ENCODE results near the gene MARCOL.

The MARCOL gene, protein sequence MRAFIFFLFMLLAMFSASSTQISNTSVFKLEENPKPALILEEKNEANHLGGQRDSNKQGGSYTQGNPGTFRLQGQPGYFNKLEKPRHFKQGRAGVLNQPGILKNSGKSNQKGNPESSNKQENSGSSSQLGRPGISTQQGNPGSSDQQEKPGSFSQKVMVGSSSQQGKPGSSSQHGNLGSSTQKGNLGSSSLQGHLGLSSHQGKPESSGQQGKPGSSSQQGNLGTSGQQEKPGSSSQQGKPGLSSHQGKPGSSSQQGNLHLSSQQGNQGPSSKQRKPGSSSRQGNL

DNA sequence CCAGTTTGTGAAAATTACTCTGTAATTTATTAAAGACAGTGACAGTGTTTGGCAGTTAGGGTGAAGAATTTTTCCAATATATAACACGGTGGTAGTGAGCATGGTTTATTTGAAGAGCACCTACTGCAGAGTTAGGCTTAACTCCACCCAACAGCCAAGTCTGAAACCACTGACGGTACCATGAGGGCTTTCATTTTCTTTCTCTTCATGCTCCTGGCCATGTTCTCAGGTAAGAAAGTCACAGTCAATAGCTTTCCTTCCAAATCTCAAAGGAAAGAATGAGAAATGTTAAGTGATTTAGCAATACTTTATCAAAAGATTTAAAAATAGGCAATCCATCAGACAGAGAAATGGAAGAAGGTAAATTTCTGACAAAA lies at the start of gene MARCOL:
MARCOL (plus strand) TSS at position 108 of the 377 bp plus-strand sequence; CDS start at position 181, 73 bp downstream.
- DNase-seq (ENCODE audit: low spot score), result no peak

DNA sequence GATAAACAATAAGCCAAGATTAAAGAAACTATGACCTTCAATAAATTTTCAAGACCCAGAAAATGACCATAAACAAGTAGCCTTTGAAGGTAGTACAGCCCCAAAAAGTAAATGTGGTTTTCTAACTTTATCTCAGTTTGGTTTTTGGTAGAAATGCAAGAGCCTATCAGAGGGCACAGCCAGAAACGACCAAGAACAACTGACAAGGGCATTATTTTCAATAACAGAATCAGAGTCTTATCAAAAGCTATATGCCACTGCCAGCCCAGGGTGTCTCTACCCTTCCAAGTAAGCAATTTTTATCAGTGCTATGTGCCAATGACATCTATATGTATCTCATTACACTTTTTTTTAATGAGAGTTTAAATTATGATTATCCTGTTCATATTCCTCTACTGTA lies 47.3 kb upstream of the MARCOL start:
- DNase-seq (ENCODE audit: low spot score), result no peak

GRCh38 chr5:148193202-148193601 lies 45.1 kb upstream of the MARCOL start:
- DNase-seq (ENCODE audit: low spot score), result no peak

- no peak for DNase-seq (ENCODE audit: low spot score)
These were observed 37.2 kb upstream of the MARCOL start for GRCh38 chr5:148201151-148201550.

GRCh38 chr5:148202531-148203203 lies 35.7 kb upstream of the MARCOL start, which contains the start of gene SPINK6:
Gene SPINK6 (plus strand): TSS chr5:148203042. CDS start chr5:148203097, 55 bp downstream.
- DNase-seq (ENCODE audit: low spot score), result no peak

- no peak for DNase-seq (ENCODE audit: low spot score)
These were observed 33.1 kb upstream of the MARCOL start for GRCh38 chr5:148205044-148205806.

DNA sequence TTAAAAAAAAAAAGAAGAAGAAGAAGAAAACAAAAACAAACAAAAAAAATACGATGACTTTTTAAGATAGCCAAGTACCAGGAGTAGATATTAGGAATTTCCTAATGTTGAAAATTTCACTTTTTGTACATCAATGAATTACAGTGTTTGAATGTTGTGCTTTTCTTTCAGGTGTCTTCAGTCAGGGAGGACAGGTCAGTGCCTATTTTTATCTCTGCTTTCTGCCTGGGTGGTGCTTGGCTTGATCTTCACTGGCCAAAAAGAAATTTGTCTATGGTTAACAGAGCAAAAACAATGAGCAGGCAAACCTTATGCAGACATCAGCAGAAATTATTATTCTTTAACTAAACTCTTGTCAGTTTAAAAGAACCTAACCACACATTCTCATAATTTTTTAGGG lies 32.5 kb upstream of the MARCOL start:
- no peak for DNase-seq (ENCODE audit: low spot score)

- DNase-seq (ENCODE audit: low spot score), result no peak
These were observed 31.7 kb upstream of the MARCOL start for GRCh38 chr5:148206620-148207019.

DNA sequence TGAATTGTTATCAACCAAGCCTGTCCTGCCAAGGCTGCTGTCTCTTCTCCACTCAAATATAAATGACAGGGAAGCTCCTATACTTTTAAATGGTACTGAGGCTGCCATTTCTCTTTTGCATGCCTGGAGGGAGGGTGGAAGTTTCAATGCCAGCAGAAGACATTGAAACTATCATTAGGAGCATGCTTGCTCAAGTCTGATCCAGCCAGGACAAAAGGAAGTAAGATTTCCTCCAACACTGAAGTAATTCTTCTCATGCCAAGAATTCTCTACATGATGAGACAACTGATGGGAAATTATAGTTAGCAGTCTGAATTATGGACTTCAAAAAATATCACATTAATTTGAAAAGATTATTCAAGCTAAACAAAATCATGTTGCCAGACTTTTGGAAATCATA lies 30.1 kb upstream of the MARCOL start:
- no peak for DNase-seq (ENCODE audit: low spot score)

- no peak for DNase-seq (ENCODE audit: low spot score)
These were observed 29.1 kb upstream of the MARCOL start for GRCh38 chr5:148209151-148209770.

- no peak for DNase-seq (ENCODE audit: low spot score)
These were observed 23.6 kb upstream of the MARCOL start for GRCh38 chr5:148214665-148215185.

DNA sequence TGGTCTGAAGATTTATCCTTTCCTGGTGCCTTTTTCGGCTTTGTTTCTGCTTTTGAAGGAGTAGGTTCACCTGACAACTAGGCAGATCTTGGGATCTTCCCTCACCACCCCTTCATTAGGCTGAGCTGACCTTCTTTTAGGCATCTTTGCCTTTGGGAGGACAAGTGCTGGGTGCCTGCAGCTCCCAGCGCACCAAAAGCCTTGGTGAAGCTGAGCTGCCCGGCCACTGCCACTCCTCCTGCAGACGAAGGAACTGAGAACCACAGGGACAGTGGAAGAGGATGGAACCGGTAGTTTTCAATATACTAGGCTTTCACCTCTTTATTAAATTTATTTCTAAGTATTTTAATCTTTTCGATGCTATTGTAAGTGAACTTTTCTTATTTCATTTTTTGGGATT lies 16.8 kb upstream of the MARCOL start:
- no peak for DNase-seq (ENCODE audit: low spot score)

- DNase-seq (ENCODE audit: low spot score), result no peak
These were observed 14.1 kb upstream of the MARCOL start for GRCh38 chr5:148224117-148224742.

DNA sequence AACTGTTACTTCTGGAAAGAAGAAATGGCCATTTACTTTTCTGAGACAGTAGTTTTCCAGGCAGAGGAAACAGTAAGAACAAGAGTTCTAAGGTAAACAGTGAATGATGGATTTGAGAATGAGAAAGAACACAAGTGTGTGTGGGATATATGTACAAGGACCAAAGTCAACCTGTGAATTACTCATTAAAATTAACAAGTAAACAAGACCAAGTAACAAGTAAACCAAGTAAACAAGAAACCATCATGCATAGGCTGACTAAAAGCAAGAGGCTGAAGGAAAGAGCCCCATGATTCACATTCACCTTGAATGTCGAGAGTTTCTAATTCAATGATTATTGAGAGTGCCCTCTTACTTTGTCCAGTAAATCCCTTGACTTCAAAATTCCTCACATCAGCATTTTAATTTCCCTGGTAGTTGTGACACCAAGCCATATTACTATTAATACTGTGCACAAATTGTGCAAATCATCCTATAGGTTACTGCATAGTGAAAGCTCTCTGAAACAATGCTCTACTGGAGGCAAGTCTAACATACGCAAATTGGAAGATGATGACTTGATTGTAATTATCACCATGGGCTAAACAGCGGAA lies 9.8 kb upstream of the MARCOL start:
- no peak for DNase-seq (ENCODE audit: low spot score)

DNA sequence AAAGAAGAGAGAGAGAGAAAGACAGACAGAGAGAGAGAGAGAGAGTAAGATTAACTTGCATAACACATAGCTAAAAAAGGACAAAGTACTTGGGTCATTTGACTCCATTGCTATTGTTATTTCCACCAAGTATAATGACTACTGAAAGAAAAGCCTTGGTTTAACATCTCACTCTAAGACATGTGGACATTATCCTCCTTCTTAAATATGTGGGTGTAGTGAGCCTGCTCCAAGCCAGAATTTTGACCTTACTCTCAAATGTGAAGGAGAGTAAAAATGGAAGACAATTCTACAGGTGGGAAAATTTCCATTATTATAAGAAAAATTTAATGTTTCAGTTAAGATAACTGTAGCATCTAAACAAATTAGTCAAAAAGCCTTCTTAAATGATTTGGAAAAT lies 8.5 kb upstream of the MARCOL start:
- DNase-seq (ENCODE audit: low spot score), result no peak

DNA sequence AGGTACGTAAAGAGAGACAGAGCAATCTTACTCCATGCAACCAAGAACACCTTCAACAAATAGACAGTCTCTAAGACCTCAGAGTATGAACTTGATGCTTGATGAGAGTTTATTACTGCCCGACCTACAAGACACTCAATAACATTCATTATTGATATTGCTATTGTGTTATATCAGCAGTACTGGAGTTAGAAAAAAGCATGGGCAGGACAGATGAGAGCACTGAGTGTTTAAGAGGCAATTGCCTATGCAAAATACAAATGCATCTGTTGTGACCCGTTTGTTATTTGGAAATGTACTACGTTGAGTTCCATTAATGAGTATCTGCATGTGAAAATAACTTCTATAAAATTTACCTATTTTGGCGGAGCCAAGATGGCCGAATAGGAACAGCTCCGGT lies 8.1 kb upstream of the MARCOL start:
- DNase-seq (ENCODE audit: low spot score), result no peak

DNA sequence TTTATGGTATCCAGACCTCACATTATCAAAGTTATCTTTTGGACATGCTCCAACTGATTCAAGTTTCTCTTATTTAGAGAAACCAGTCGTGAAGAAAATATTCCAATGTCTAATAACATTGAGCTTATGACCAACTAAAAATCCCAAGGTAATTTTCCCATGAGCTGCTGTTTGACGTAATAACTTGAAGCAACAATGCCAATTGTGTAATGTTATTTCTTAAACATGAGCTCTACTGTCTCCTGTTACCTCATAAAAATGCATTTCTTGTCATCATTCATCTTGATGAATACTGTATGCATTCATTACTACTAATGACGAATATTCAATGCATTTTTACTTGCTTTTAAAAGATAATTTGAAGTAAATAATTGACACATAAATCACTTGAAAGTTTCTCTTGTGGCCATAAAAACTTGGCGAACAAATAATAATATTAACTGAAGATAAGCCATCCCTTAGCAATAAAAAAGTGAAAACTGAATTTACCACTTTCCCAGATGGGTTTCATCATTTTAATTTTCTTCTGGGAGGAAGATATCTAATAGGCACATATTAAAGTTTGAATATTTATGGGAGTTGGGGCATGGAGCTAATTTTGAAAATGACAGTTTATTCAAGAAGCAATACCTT lies 424 bp upstream of the MARCOL start:
- DNase-seq (ENCODE audit: low spot score), result no peak

GRCh38 chr5:148248894-148249293 lies 10.6 kb downstream of the MARCOL start:
- no peak for DNase-seq (ENCODE audit: low spot score)

DNA sequence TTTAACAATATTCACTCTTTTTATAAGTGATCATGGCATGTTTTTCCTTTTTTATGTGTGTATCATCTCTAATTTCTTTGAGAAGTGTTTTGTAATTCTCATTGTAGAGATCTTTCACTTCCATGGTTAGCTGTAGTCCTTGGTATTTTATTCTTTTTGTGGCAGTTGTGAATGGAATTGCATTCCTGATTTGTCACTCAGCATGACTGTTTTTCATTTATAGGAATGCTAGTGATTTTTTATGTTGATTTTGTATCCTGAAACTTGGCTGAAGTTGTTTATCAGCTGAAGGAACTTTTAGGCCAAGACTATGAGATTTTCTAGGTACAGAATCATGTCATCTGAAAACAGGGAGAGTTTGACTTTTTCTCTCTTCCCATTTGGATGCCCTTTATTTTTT lies 17.1 kb downstream of the MARCOL start:
- DNase-seq (ENCODE audit: low spot score), result no peak

DNA sequence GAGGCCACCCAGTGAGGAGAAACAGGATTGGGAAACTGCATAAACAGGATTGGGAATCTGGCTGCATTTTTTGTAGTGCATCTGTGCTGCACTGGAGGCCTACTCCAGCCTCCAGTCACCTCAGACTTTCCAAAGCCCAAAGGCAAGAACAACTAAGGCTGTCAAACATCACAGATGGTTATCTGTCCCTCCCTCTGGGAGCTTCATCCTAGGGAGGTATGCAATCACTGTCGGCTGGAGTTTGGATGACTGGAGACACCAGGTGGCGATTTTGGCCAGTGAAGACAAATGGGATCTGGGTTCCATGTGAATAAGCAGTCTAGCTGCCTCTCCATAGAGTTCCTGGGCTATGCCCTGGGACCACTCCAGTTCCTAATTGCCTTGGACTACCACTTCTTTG lies 21.0 kb downstream of the MARCOL start:
- DNase-seq (ENCODE audit: low spot score), result no peak

DNA sequence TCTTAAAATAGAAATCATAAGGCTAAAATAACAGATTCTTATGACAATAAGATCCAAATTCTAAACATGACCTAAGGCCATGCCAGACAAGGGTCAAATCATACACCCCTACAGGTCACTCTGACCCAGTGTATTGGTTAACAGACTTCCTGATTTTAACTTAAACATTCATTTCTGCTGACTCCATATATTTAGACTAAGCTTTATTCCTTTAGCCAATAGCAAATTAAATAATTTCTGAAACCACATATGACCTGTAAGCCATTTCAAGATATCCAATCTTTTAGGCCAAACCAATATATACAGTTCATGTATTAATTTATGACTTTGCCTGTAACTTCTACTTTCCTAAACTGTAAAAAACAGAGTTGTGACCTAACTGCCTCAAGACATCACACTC lies 22.9 kb downstream of the MARCOL start:
- DNase-seq (ENCODE audit: low spot score), result no peak
